Skin epidermis (tissue), 12 donors: ENCODE results near the gene CLDN19.
"Not testable (repeated sequence)": the region's sequence is repeated elsewhere in the genome, so short reads cannot be mapped to it uniquely, and the experiment has no call there.

Experiments
- H3K27ac ChIP-seq, 21 experiments: fragments of 200-600 bp; sonication (generic) in 11 of 21; one replicate each; pipeline ENCODE4 v1.5.0; 2020; ENCODE audit warnings: mild to moderate bottlenecking in 3 of 21, inconsistent platforms in 2 of 21, moderate library complexity in 2 of 21
- H3K4me3 ChIP-seq, 7 experiments: fragments of 200-600 bp; sonication (generic) in 2 of 7; one replicate each; pipeline ENCODE4 v1.5.0; 2020; ENCODE audit warnings: inconsistent platforms in 2 of 7, mild to moderate bottlenecking in 2 of 7, moderate library complexity in 1 of 7

The CLDN19 gene

GRCh38 chr1:42742141-42742540 is 2.1 kb upstream of the CLDN19 start:
- peak overlapping the region in 6 of 21 experiments; percentile 11 to 84 (median 68) for H3K27ac ChIP-seq
- H3K4me3 ChIP-seq, result no peak overlapping the region

GRCh38 chr1:42741706-42742105 is 1.7 kb upstream of the CLDN19 start:
- Histone ChIP-seq H3K27ac (peak overlapping the region in 3 of 21 experiments; percentile 66 to 84 (median 75)), H3K4me3 (no peak overlapping the region)

GRCh38 chr1:42740851-42741580 is 980 bp upstream of the CLDN19 start:
- no peak overlapping the region for H3K4me3 ChIP-seq
- H3K27ac ChIP-seq, result peak overlapping the region in 3 of 21 experiments; percentile 66 to 84 (median 75)

GRCh38 chr1:42738678-42739226 is 1.3 kb downstream of the CLDN19 start:
- H3K4me3 ChIP-seq, result no peak overlapping the region
- no peak overlapping the region for H3K27ac ChIP-seq

- Histone ChIP-seq H3K4me3 (no peak overlapping the region), H3K27ac (no peak overlapping the region)
These were observed 1.9 kb downstream of the CLDN19 start for GRCh38 chr1:42737986-42738677.

- no peak overlapping the region for H3K4me3 ChIP-seq
- H3K27ac ChIP-seq, result peak overlapping the region in 2 of 21 experiments; percentile 37 to 56
These were observed 2.8 kb downstream of the CLDN19 start for GRCh38 chr1:42737257-42737656.

- Histone ChIP-seq H3K27ac (peak overlapping the region in 3 of 21 experiments; percentile 3 to 58 (median 56)), H3K4me3 (no peak overlapping the region)
These were observed 3.4 kb downstream of the CLDN19 start for GRCh38 chr1:42736571-42737200.

GRCh38 chr1:42736152-42736551 is 3.9 kb downstream of the CLDN19 start:
- H3K27ac ChIP-seq, result peak overlapping the region in 3 of 21 experiments; percentile 6 to 58 (median 56)
- no peak overlapping the region for H3K4me3 ChIP-seq

- Histone ChIP-seq H3K27ac (peak overlapping the region in 2 of 21 experiments; percentile 6 to 56), H3K4me3 (no peak overlapping the region)
These were observed 4.4 kb downstream of the CLDN19 start for GRCh38 chr1:42735477-42736105.

GRCh38 chr1:42735056-42735455 is 5.0 kb downstream of the CLDN19 start:
- H3K4me3 ChIP-seq, result no peak overlapping the region
- H3K27ac ChIP-seq, result peak overlapping the region in 1 of 21 experiments; percentile 56

GRCh38 chr1:42734201-42735035 is 5.6 kb downstream of the CLDN19 start:
- Histone ChIP-seq H3K27ac (no peak overlapping the region), H3K4me3 (no peak overlapping the region)

- H3K27ac ChIP-seq, result peak overlapping the region in 1 of 21 experiments; percentile 0
- no peak overlapping the region for H3K4me3 ChIP-seq
These were observed 6.4 kb downstream of the CLDN19 start for GRCh38 chr1:42733415-42734200.

GRCh38 chr1:42732126-42732680 is 7.8 kb downstream of the CLDN19 start:
- H3K27ac ChIP-seq, result no peak overlapping the region

GRCh38 chr1:42731585-42731984 is 8.5 kb downstream of the CLDN19 start:
- Histone ChIP-seq H3K4me3 (no peak overlapping the region), H3K27ac (no peak overlapping the region)

More at GRCh38 chr1:42732126-42732680, 7.8 kb downstream of the CLDN19 start:
- no peak overlapping the region for H3K4me3 ChIP-seq

- Histone ChIP-seq H3K27ac (no peak overlapping the region), H3K4me3 (no peak overlapping the region)
These were observed 9.0 kb downstream of the CLDN19 start for GRCh38 chr1:42730988-42731387.

GRCh38 chr1:42730002-42730401 is 10.0 kb downstream of the CLDN19 start:
- H3K27ac ChIP-seq, result no peak overlapping the region
- no peak overlapping the region for H3K4me3 ChIP-seq

- not testable (repeated sequence) for H3K4me3 ChIP-seq
These were observed 14.2 kb downstream of the CLDN19 start for GRCh38 chr1:42725820-42726219.

GRCh38 chr1:42723511-42723910 is 16.5 kb downstream of the CLDN19 start:
- H3K4me3 ChIP-seq, result no peak overlapping the region
- no peak overlapping the region for H3K27ac ChIP-seq

More at GRCh38 chr1:42725820-42726219, 14.2 kb downstream of the CLDN19 start:
- H3K27ac ChIP-seq, result not testable (repeated sequence)
